HCT116 (cell line): ENCODE results near the gene SVIL.
A peak's percentile ranks its signal among the peaks of the same experiment; 100 is the strongest.
"Not testable (repeated sequence)": the region's sequence is repeated elsewhere in the genome, so short reads cannot be mapped to it uniquely, and the experiment has no call there.

ENCODE experiments used
- CTCF ChIP-seq, 3 experiments: fragments of 200-600 bp in 1 of 3; sonication (generic) in 1 of 3; IDR thresholded peaks in 2 of 3; conservative IDR thresholded peaks in 1 of 3; 2 replicates each; pipeline ENCODE4 v1.5.1; 2012 to 2017; ENCODE audit warnings: low read depth in 2 of 3, low read length in 2 of 3, antibody characterized with exemption in 1 of 3, borderline replicate concordance in 1 of 3, control low read depth in 1 of 3, mild to moderate bottlenecking in 1 of 3, mixed read lengths in 1 of 3, mixed run types in 1 of 3, moderate library complexity in 1 of 3; ENCODE audit not compliant: insufficient read depth in 1 of 3
- EGR1 ChIP-seq: IDR thresholded peaks from 2 replicates; pipeline ENCODE4 v1.6.1; 2012; ENCODE audit warnings: low read depth
- POLR2A ChIP-seq: IDR thresholded peaks from 2 replicates; pipeline ENCODE4 v1.7.0; 2011; ENCODE audit warnings: borderline replicate concordance; ENCODE audit not compliant: insufficient read depth, insufficient read length; ENCODE audit errors: extremely low read depth
- POLR2AphosphoS5 ChIP-seq: IDR thresholded peaks from 2 replicates; pipeline ENCODE4 v1.6.1; 2011; ENCODE audit warnings: mild to moderate bottlenecking, low read depth, low read length, moderate library complexity
- RAD21 ChIP-seq: IDR thresholded peaks from 2 replicates; pipeline ENCODE4 v1.6.1; 2012; ENCODE audit warnings: low read depth, mild to moderate bottlenecking
- REST ChIP-seq: IDR thresholded peaks from 2 replicates; pipeline ENCODE4 v1.6.1; 2012; ENCODE audit warnings: low read depth
- TCF7L2 ChIP-seq: IDR thresholded peaks from 2 replicates; pipeline ENCODE4 v1.7.0; 2011; ENCODE audit warnings: borderline replicate concordance, inconsistent platforms; ENCODE audit not compliant: insufficient read depth, insufficient read length; ENCODE audit errors: extremely low read depth

GRCh38 chr10:29448756-29449592 lies 185.8 kb downstream of the SVIL start:
- TF ChIP-seq POLR2A, EGR1, POLR2AphosphoS5, TCF7L2, REST: not testable (repeated sequence)
- TF ChIP-seq RAD21 (peak; percentile 65), CTCF (IDR thresholded peaks at IDR 0.05 in 2 of 3, conservative IDR thresholded peaks at IDR 0.05 in 1 of 3; ENCODE audit: borderline replicate concordance in 1 of 3, insufficient read depth in 1 of 3, low read depth in 2 of 3, low read length in 2 of 3) (peak; percentile 62 to 77 (median 71))
